Activated effector memory CD4-positive, alpha-beta T cell treated with anti-CD3 and anti-CD28 coated beads, Interleukin-2, amount 50 U/mL, for 16 hours (primary cell): ENCODE measurements around the gene SPTA1.

Source experiments
- DNase-seq: peaks from one replicate; pipeline ENCODE4 v3.0.0-alpha.2; 2020

Gene SPTA1

GRCh38 chr1:158563853-158564252 lies 122.7 kb downstream of the SPTA1 start:
- no peak for DNase-seq
